HL-60 (cell line): ENCODE measurements around the gene SCUBE1.

Experiments
- DNase-seq, 2 experiments: peaks; one replicate each; pipeline ENCODE4 v3.0.0-alpha.2; 2010 to 2020; ENCODE audit warnings: low read depth in 1 of 2, low spot score in 1 of 2
- H3K27ac ChIP-seq: fragments of 250-450 bp; sonication (Bioruptor Pico); replicated peaks from 2 replicates; pipeline ENCODE4 v1.5.1; 2020; ENCODE audit warnings: mild to moderate bottlenecking, moderate library complexity
- H3K27me3 ChIP-seq: fragments of 250-450 bp; sonication (Bioruptor Pico); 2 replicates; pipeline ENCODE4 v1.5.1; 2021; ENCODE audit warnings: mild to moderate bottlenecking, moderate library complexity; ENCODE audit not compliant: insufficient read depth, poor library complexity, severe bottlenecking
- H3K4me3 ChIP-seq: replicated peaks from 2 replicates; pipeline ENCODE4 v1.5.1; 2011; ENCODE audit warnings: mild to moderate bottlenecking, control low read depth, low read length; ENCODE audit not compliant: insufficient read depth
- GABPA ChIP-seq: IDR thresholded peaks from 2 replicates; pipeline ENCODE4 v1.6.1; 2012; ENCODE audit warnings: low read depth
- POLR2AphosphoS5 ChIP-seq: IDR thresholded peaks from 2 replicates; pipeline ENCODE4 v1.6.1; 2012; ENCODE audit warnings: low read depth
- SPI1 ChIP-seq: IDR thresholded peaks from 2 replicates; pipeline ENCODE4 v1.6.1; 2012; ENCODE audit warnings: low read depth, mild to moderate bottlenecking, borderline replicate concordance
- TF ChIP-seq, protein P1 (sequence below): IDR thresholded peaks from 2 replicates; pipeline ENCODE4 v1.6.1; 2012; ENCODE audit warnings: low read depth; ENCODE audit not compliant: insufficient replicate concordance
- TF ChIP-seq, protein P2 (sequence below): IDR thresholded peaks from one replicate; pipeline ENCODE4 v1.5.1; 2011; ENCODE audit warnings: low read length, control low read depth, inconsistent platforms; ENCODE audit not compliant: insufficient read depth

The SCUBE1 gene

DNA sequence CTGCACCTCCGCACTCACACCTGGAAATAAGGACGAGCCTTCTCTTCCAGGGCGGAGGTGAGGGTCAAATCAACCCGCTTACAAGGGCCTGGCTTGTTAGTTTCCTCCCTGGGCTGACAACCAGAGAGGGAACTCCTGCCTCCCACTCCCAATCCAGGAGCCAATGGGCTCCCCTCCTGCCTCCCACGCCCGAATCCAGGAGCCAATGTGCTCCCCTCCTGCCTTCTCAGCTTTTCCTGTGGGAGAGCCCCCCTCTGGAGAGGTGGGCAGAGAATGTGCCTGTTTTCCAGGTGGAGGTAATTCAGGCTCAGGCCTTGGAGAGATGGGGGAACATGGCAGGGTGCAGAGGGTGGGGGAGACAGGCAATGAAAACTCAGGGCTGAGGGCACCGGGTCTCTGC lies 102.6 kb downstream of the SCUBE1 start:
- H3K27me3 ChIP-seq, result no peaks in the 10 kb centered on the region
- no peak overlapping the region for H3K4me3 ChIP-seq
- no peak overlapping the region for H3K27ac ChIP-seq
- TF ChIP-seq, protein P1, sequence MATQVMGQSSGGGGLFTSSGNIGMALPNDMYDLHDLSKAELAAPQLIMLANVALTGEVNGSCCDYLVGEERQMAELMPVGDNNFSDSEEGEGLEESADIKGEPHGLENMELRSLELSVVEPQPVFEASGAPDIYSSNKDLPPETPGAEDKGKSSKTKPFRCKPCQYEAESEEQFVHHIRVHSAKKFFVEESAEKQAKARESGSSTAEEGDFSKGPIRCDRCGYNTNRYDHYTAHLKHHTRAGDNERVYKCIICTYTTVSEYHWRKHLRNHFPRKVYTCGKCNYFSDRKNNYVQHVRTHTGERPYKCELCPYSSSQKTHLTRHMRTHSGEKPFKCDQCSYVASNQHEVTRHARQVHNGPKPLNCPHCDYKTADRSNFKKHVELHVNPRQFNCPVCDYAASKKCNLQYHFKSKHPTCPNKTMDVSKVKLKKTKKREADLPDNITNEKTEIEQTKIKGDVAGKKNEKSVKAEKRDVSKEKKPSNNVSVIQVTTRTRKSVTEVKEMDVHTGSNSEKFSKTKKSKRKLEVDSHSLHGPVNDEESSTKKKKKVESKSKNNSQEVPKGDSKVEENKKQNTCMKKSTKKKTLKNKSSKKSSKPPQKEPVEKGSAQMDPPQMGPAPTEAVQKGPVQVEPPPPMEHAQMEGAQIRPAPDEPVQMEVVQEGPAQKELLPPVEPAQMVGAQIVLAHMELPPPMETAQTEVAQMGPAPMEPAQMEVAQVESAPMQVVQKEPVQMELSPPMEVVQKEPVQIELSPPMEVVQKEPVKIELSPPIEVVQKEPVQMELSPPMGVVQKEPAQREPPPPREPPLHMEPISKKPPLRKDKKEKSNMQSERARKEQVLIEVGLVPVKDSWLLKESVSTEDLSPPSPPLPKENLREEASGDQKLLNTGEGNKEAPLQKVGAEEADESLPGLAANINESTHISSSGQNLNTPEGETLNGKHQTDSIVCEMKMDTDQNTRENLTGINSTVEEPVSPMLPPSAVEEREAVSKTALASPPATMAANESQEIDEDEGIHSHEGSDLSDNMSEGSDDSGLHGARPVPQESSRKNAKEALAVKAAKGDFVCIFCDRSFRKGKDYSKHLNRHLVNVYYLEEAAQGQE, result no peak
- TF ChIP-seq GABPA, result no peak
- no peak for TF ChIP-seq POLR2AphosphoS5
- TF ChIP-seq SPI1, result no peak
- TF ChIP-seq, protein P2, sequence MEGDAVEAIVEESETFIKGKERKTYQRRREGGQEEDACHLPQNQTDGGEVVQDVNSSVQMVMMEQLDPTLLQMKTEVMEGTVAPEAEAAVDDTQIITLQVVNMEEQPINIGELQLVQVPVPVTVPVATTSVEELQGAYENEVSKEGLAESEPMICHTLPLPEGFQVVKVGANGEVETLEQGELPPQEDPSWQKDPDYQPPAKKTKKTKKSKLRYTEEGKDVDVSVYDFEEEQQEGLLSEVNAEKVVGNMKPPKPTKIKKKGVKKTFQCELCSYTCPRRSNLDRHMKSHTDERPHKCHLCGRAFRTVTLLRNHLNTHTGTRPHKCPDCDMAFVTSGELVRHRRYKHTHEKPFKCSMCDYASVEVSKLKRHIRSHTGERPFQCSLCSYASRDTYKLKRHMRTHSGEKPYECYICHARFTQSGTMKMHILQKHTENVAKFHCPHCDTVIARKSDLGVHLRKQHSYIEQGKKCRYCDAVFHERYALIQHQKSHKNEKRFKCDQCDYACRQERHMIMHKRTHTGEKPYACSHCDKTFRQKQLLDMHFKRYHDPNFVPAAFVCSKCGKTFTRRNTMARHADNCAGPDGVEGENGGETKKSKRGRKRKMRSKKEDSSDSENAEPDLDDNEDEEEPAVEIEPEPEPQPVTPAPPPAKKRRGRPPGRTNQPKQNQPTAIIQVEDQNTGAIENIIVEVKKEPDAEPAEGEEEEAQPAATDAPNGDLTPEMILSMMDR, result no peak
- DNase-seq, result no peak

DNA sequence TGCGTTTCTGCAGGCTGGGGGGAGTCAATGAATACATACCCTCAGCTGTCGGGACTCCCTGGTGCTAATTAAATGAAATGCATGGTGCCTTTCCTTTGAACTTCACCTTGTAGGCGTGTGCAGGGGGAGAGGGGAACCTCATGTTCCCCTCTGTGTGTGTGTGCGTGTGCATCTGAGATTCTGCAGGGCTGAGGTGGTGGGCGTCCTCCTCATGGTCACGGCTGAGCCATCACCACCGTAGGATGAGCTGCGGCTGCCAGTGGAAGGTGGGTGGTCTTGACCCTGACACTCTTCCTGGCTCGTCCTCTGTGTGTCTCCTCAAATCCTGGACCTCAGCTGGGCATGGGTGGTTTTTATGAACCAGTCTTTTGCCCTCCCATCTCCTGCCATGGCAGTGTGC lies 103.2 kb downstream of the SCUBE1 start:
- DNase-seq, result no peak
- no peaks in the 10 kb centered on the region for H3K27me3 ChIP-seq
- no peak overlapping the region for H3K27ac ChIP-seq
- H3K4me3 ChIP-seq, result no peak overlapping the region
- TF ChIP-seq GABPA (no peak), POLR2AphosphoS5 (no peak), SPI1 (no peak)
- TF ChIP-seq, protein P2, result no peak
- TF ChIP-seq, protein P1, result no peak

DNA sequence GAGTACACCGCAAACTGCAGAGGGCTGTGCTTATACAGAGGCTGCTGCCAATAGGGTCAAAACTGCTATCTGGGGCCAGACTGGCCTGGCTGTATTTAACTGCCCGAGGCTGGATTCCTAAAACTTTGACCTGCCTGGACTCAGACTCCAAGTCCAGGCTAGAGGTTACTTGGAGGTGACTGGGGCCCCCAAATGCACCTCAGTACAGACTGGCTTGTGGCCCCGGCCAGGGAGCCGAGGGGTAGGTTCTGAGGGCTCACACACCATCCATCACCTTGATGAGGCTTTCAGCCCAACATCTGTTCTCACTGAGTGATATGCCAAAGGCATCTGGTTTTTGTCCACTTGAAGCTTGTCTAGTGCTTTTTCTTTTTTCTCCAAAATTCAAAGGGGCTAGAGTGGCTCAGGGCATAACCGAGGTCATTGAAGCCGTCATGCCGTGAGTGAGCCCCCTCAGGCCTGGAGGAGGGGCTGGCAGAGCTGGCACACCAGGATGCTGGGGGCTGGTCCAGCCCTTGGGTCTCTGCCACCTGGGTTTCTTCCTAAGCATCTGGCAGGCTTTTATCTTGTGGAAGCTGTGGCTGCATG lies 103.9 kb downstream of the SCUBE1 start:
- Histone ChIP-seq H3K27ac (no peak overlapping the region), H3K4me3 (no peak overlapping the region), H3K27me3 (no peaks in the 10 kb centered on the region)
- no peak for DNase-seq
- TF ChIP-seq, protein P1, result no peak
- TF ChIP-seq SPI1 (no peak), POLR2AphosphoS5 (no peak), GABPA (no peak)
- TF ChIP-seq, protein P2, result no peak
